A549 (cell line): ENCODE results near the gene PRELID3B. TPM values are rescaled to one million over a fixed set of nuclear protein-coding genes. Genes with fewer than 3 reads are reported as not detected.

Source experiments
- ATAC-seq, 2 experiments: fragments of 200-7000 bp in 1 of 2; fragments of >200 bp in 1 of 2; cut with Nextera tagmentation in 1 of 2; cut with Tn5 transposase in 1 of 2; 3 replicates each; pipeline versions ENCODE4 v1.8.0 to v1.9.1; 2018 to 2020; ENCODE audit warnings: mild to moderate bottlenecking in 1 of 2, moderate library complexity in 1 of 2
- CTCF ChIA-PET: fragments of 300-600 bp; sonication (Branson Sonifier 250); formaldehyde crosslinking; extraction: SDS; loops from one replicate; lab custom pipeline; 2021; ENCODE audit warnings: antibody characterized with exemption, inconsistent platforms; lab: Yijun Ruan, JAX
- POLR2A ChIA-PET: fragments of 350-600 bp; formaldehyde crosslinking; extraction: SDS; loops from one replicate; lab custom pipeline; 2021; ENCODE audit warnings: antibody characterized with exemption, inconsistent platforms; lab: Yijun Ruan, JAX
- DNase-seq, 2 experiments: peaks; one replicate each; pipeline versions ENCODE4 v3.0.0 to v3.0.0-alpha.2; 2011 to 2016; ENCODE audit warnings: low read depth in 1 of 2, low spot score in 1 of 2
- FAIRE-seq: peaks from 2 replicates; lab custom pipeline; 2011; peaks lifted over from hg19 to GRCh38; lab: Jason Lieb, UNC
- H3K27ac ChIP-seq, 2 experiments: fragments of >200 bp; sonication (Bioruptor Twin); formaldehyde crosslinking; 3 replicates each; pipeline ENCODE4 v1.5.1; 2016 to 2017
- H3K4me1 ChIP-seq: fragments of >200 bp; sonication (Bioruptor Twin); formaldehyde crosslinking; 3 replicates; pipeline ENCODE4 v1.6.1; 2016
- H3K4me2 ChIP-seq: fragments of >200 bp; sonication (Bioruptor Twin); formaldehyde crosslinking; 3 replicates; pipeline ENCODE4 v1.6.1; 2016
- H3K4me3 ChIP-seq: fragments of >200 bp; sonication (Bioruptor Twin); formaldehyde crosslinking; 3 replicates; pipeline ENCODE4 v1.5.1; 2016
- H3K9me3 ChIP-seq: fragments of >200 bp; sonication (Bioruptor Twin); formaldehyde crosslinking; 3 replicates; pipeline ENCODE4 v1.6.1; 2016
- BHLHE40 ChIP-seq: IDR thresholded peaks from 2 replicates; pipeline ENCODE4 v1.6.1; 2012; ENCODE audit warnings: low read depth, low read length, inconsistent platforms
- CEBPB ChIP-seq, 2 experiments: fragments of >200 bp in 1 of 2; sonication (Bioruptor Twin) in 1 of 2; formaldehyde crosslinking in 1 of 2; IDR thresholded peaks; 2 replicates each; pipeline ENCODE4 v1.6.1; 2012 to 2016
- CHD2 ChIP-seq: fragments of 150-350 bp; IDR thresholded peaks from 2 replicates; pipeline ENCODE4 v1.6.1; 2014; ENCODE audit warnings: low read length; ENCODE audit not compliant: partially characterized antibody
- CTCF ChIP-seq: fragments of >200 bp; sonication (Bioruptor Twin); formaldehyde crosslinking; IDR thresholded peaks from 3 replicates; pipeline ENCODE4 v1.5.1; 2016
- EHF ChIP-seq: fragments of 250-450 bp; sonication (Bioruptor Pico); IDR thresholded peaks from 2 replicates; pipeline ENCODE4 v1.5.0; 2020; ENCODE audit warnings: mild to moderate bottlenecking
- ESRRA ChIP-seq: fragments of 150-350 bp; IDR thresholded peaks from 2 replicates; pipeline ENCODE4 v1.6.1; 2014; ENCODE audit warnings: mild to moderate bottlenecking, low read length, borderline replicate concordance
- HMGXB4 ChIP-seq: fragments of 250-450 bp; sonication (Bioruptor Pico); IDR thresholded peaks from 2 replicates; pipeline ENCODE4 v1.5.0; 2021; ENCODE audit warnings: mild to moderate bottlenecking, moderate library complexity, borderline replicate concordance
- HOXA7 ChIP-seq: fragments of 250-450 bp; sonication (Bioruptor Pico); IDR thresholded peaks from 2 replicates; pipeline ENCODE4 v1.5.0; 2020; ENCODE audit warnings: mild to moderate bottlenecking, moderate library complexity
- NFE2L2 ChIP-seq: fragments of 150-350 bp; conservative IDR thresholded peaks from 2 replicates; pipeline ENCODE4 v1.6.1; 2014; ENCODE audit warnings: low read length
- PHF8 ChIP-seq: fragments of 200-600 bp; sonication (generic); IDR thresholded peaks from 2 replicates; pipeline ENCODE4 v1.6.1; 2016; ENCODE audit warnings: low read depth, mild to moderate bottlenecking, antibody characterized with exemption, moderate library complexity, borderline replicate concordance
- RARB ChIP-seq: fragments of 250-450 bp; sonication (Bioruptor Pico); IDR thresholded peaks from 2 replicates; pipeline ENCODE4 v1.8.0; 2021; ENCODE audit warnings: mild to moderate bottlenecking, moderate library complexity
- RCOR1 ChIP-seq: fragments of 150-350 bp; IDR thresholded peaks from 2 replicates; pipeline ENCODE4 v1.6.1; 2014; ENCODE audit warnings: antibody characterized with exemption, low read length, low read depth
- RNF2 ChIP-seq: fragments of 200-600 bp; sonication (generic); IDR thresholded peaks from 2 replicates; pipeline ENCODE4 v1.6.1; 2016; ENCODE audit warnings: low read depth, mild to moderate bottlenecking, antibody characterized with exemption, moderate library complexity, borderline replicate concordance
- SMC3 ChIP-seq: fragments of >200 bp; sonication (Bioruptor Twin); formaldehyde crosslinking; IDR thresholded peaks from 3 replicates; pipeline ENCODE4 v1.6.1; 2018; ENCODE audit warnings: inconsistent platforms
- TFCP2L1 ChIP-seq: fragments of 250-450 bp; sonication (Bioruptor Pico); IDR thresholded peaks from 2 replicates; pipeline ENCODE4 v1.5.0; 2021; ENCODE audit warnings: mild to moderate bottlenecking
- WGBS: methylation state at CpG from one replicate; pipeline ENCODE4 v1.1.6; 2017; ENCODE audit errors: missing lambda C conversion rate; 5-methylcytosine and 5-hydroxymethylcytosine counted together
- polyA plus RNA-seq, 4 experiments: library from polyadenylated mRNA; depleted of rRNA in 3 of 4; stranded (reverse); fragments of >200 nt; fragmentation: RNase III in 1 of 4; extraction: RNeasy Plus Mini Kit Qiagen cat#74134 plus additional on column Dnase treatment in 1 of 4; gene quantifications; 2 replicates in 3 of 4; 3 replicates in 1 of 4; pipeline ENCODE4 v1.2.3, GENCODE V29; 2011 to 2017
- TF ChIP-seq, protein P1 (sequence below): fragments of >200 bp; sonication (Bioruptor Twin); formaldehyde crosslinking; IDR thresholded peaks from 3 replicates; pipeline ENCODE4 v1.6.1; 2016
- TF ChIP-seq, protein P2 (sequence below): fragments of 150-350 bp; IDR thresholded peaks from 2 replicates; pipeline ENCODE4 v1.6.1; 2014; ENCODE audit warnings: low read depth, mild to moderate bottlenecking, low read length

The PRELID3B gene
- polyA plus RNA-seq, 2 of the 4 experiments (the other 2 are of a cell fraction): 85.6 to 143 TPM

DNA sequence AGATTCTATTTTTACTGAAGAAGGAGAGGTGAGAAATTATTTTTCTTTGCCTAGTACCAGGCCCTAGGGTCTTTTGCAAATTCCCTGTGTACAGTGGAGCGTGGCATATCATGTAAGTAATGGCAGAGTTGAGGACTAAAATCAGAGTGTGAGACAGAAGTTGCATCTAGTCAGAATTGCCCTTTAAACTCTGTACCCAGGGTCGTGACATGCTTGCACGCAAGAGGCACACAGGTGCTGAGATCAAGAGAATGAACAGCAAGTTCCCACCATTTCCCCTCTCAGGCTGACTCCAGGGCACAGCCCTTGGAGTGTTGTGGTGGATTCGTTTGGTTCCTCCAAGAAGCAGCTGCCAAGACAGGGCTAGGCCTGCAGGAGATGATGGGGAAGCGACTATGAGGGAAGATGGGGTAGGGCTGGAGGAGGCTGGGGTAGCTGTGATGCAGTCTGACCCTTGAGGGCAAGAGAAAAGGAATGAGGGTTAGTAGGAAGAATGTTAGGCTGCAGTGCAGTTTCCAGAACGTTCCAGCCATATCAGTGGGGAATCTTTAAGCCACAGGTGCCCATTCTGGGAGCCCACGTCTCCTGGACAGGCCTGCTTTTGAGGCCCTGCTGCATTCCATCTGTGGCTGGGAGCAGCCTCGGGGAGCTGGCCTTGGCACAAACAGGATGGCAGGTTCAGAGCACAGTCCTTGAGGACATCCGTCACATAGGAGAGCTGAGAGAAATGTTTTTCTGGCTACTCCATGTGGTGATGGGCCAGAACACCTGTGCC, 54.6 kb downstream of the PRELID3B start:
- DNase-seq (no peak), FAIRE-seq (no peak), ATAC-seq (no peak)
- Histone ChIP-seq H3K27ac (no peak overlapping the region), H3K4me1 (no peaks in the 10 kb centered on the region), H3K4me3 (no peak overlapping the region), H3K4me2 (no peak overlapping the region), H3K9me3 (no peaks in the 10 kb centered on the region)
- WGBS: 90% methylated on average over 9 of the region's 9 CpGs
- ChIA-PET POLR2A (no interaction called here), CTCF (interaction anchor here (1.1 kb wide), 1 partner anchor 18 kb away, joined by 3 read pairs; no protein-coding TSS in a partner anchor)
- TF ChIP-seq SMC3: no peak
- no peak for TF ChIP-seq TFCP2L1 (CRISPR knock-in tag)

- no peak for DNase-seq
- no peaks in the 10 kb centered on the region for H3K9me3 ChIP-seq
- CTCF ChIA-PET: no interaction called here
- H3K4me2 ChIP-seq: no peak overlapping the region
- 91% methylated on average over 8 of the region's 8 CpGs for WGBS
- no peak overlapping the region for H3K4me3 ChIP-seq
- H3K27ac ChIP-seq: no peak overlapping the region
- no peak for FAIRE-seq
- POLR2A ChIA-PET: no interaction called here
- peaks cover 5% of the 10 kb centered on the region; the same call in 1 of the 3 replicates for H3K4me1 ChIP-seq
- TF ChIP-seq CEBPB (IDR thresholded peaks at IDR 0.05): no peak
- TF ChIP-seq, protein P1, sequence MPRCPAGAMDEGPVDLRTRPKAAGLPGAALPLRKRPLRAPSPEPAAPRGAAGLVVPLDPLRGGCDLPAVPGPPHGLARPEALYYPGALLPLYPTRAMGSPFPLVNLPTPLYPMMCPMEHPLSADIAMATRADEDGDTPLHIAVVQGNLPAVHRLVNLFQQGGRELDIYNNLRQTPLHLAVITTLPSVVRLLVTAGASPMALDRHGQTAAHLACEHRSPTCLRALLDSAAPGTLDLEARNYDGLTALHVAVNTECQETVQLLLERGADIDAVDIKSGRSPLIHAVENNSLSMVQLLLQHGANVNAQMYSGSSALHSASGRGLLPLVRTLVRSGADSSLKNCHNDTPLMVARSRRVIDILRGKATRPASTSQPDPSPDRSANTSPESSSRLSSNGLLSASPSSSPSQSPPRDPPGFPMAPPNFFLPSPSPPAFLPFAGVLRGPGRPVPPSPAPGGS: no peak
- no peak for TF ChIP-seq BHLHE40
- TF ChIP-seq RNF2: no peak
- no peak for TF ChIP-seq PHF8
- TF ChIP-seq RARB (CRISPR knock-in tag): no peak
- no peak for TF ChIP-seq NFE2L2
- TF ChIP-seq, protein P2, sequence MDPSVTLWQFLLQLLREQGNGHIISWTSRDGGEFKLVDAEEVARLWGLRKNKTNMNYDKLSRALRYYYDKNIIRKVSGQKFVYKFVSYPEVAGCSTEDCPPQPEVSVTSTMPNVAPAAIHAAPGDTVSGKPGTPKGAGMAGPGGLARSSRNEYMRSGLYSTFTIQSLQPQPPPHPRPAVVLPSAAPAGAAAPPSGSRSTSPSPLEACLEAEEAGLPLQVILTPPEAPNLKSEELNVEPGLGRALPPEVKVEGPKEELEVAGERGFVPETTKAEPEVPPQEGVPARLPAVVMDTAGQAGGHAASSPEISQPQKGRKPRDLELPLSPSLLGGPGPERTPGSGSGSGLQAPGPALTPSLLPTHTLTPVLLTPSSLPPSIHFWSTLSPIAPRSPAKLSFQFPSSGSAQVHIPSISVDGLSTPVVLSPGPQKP: no peak
- no peak for TF ChIP-seq HOXA7 (CRISPR knock-in tag)
- TF ChIP-seq TFCP2L1 (CRISPR knock-in tag): no peak
- no peak for TF ChIP-seq HMGXB4 (CRISPR knock-in tag)
- no peak for TF ChIP-seq ESRRA
- no peak for TF ChIP-seq CTCF
- TF ChIP-seq CHD2: no peak
- no peak for TF ChIP-seq RCOR1
- TF ChIP-seq EHF (CRISPR knock-in tag): no peak
- TF ChIP-seq, all 56 proteins: peak for 0
- no peak for ATAC-seq
Observed at GRCh38 chr20:58986968-58987517, 55.5 kb downstream of the PRELID3B start.
